WERI-Rb-1 (cell line): Measurements from ENCODE around the gene KRTAP6-1.

Source experiments
- DNase-seq: peaks from one replicate; pipeline ENCODE4 v3.0.0-alpha.2; 2020
- H3K27ac ChIP-seq: fragments of 250-450 bp; sonication (Bioruptor Pico); 2 replicates; pipeline ENCODE4 v1.5.1; 2020; ENCODE audit warnings: mild to moderate bottlenecking, moderate library complexity
- H3K27me3 ChIP-seq: fragments of 250-450 bp; sonication (Bioruptor Pico); 2 replicates; pipeline ENCODE4 v1.5.1; 2021; ENCODE audit warnings: mild to moderate bottlenecking, low read depth, moderate library complexity; ENCODE audit not compliant: insufficient read depth, severe bottlenecking
- H3K36me3 ChIP-seq: fragments of 250-450 bp; sonication (Bioruptor Pico); 2 replicates; pipeline ENCODE4 v1.5.1; 2020; ENCODE audit warnings: mild to moderate bottlenecking, moderate library complexity
- H3K4me3 ChIP-seq: 2 replicates; pipeline ENCODE4 v1.5.1; 2011; ENCODE audit warnings: low read depth, mild to moderate bottlenecking, control low read depth, low read length
- H3K9me3 ChIP-seq: fragments of 250-450 bp; sonication (Bioruptor Pico); 2 replicates; pipeline ENCODE4 v1.5.1; 2021; ENCODE audit warnings: mild to moderate bottlenecking, moderate library complexity; ENCODE audit not compliant: severe bottlenecking
- TF ChIP-seq, protein P1 (sequence below): IDR thresholded peaks from 2 replicates; pipeline ENCODE4 v1.5.1; 2011; ENCODE audit warnings: low read depth, mild to moderate bottlenecking, control low read depth, inconsistent platforms, low read length

The KRTAP6-1 gene, protein sequence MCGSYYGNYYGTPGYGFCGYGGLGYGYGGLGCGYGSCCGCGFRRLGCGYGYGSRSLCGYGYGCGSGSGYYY

DNA sequence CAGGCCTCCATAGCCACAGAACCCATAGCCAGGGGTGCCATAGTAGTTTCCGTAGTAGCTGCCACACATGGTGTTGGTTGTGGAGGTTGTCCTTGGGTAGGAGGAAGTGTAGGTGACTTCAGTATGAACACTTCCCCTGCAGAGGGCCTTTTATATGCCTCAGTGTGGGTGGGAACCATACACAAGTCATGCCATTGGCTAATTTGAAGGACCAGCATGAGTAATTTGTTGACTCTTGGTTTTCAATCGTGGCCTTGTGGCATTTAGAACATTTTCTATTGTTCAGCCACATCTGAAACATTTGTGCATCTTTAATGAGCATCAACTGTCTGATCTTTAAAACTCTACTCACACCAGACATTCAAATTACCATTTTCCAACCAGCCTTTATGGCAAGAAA is at the start of gene KRTAP6-1:
KRTAP6-1 (minus strand) TSS at position 95 of the 400 bp plus-strand sequence; CDS start at position 69, 26 bp downstream.
- H3K36me3 ChIP-seq, result no peaks in the 10 kb centered on the region
- H3K9me3 ChIP-seq, result no peaks in the 10 kb centered on the region
- no peak within 1 kb of the TSS for H3K27ac ChIP-seq
- TF ChIP-seq, protein P1, sequence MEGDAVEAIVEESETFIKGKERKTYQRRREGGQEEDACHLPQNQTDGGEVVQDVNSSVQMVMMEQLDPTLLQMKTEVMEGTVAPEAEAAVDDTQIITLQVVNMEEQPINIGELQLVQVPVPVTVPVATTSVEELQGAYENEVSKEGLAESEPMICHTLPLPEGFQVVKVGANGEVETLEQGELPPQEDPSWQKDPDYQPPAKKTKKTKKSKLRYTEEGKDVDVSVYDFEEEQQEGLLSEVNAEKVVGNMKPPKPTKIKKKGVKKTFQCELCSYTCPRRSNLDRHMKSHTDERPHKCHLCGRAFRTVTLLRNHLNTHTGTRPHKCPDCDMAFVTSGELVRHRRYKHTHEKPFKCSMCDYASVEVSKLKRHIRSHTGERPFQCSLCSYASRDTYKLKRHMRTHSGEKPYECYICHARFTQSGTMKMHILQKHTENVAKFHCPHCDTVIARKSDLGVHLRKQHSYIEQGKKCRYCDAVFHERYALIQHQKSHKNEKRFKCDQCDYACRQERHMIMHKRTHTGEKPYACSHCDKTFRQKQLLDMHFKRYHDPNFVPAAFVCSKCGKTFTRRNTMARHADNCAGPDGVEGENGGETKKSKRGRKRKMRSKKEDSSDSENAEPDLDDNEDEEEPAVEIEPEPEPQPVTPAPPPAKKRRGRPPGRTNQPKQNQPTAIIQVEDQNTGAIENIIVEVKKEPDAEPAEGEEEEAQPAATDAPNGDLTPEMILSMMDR, result no peak
- no peak for DNase-seq
- H3K4me3 ChIP-seq, result no peak within 1 kb of the TSS
- peaks cover 51% of the 10 kb centered on the region for H3K27me3 ChIP-seq

DNA sequence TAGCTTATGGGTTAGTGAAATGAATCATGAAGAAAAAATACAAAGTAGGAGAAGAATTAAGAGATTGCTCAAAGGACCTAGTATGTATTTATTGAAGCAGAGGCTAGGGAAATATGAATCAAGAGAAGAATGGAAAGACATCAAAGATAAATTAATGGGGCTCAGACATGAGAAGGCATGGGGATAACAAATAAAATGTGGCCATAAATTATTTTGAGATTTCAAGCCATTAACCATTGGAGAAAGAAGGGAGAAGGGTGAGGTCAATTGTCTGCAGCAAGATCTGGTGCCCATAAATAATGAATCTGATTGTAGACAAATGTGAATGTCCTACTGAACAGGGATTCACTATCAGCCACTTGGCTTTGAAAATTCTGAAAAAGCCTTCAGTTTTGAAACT is 39.2 kb upstream of the KRTAP6-1 start:
- Histone ChIP-seq H3K4me3 (no peak overlapping the region), H3K27me3 (peaks cover 53% of the 10 kb centered on the region), H3K9me3 (no peaks in the 10 kb centered on the region), H3K36me3 (no peaks in the 10 kb centered on the region), H3K27ac (no peak overlapping the region)
- DNase-seq, result no peak
- TF ChIP-seq, protein P1, result no peak

DNA sequence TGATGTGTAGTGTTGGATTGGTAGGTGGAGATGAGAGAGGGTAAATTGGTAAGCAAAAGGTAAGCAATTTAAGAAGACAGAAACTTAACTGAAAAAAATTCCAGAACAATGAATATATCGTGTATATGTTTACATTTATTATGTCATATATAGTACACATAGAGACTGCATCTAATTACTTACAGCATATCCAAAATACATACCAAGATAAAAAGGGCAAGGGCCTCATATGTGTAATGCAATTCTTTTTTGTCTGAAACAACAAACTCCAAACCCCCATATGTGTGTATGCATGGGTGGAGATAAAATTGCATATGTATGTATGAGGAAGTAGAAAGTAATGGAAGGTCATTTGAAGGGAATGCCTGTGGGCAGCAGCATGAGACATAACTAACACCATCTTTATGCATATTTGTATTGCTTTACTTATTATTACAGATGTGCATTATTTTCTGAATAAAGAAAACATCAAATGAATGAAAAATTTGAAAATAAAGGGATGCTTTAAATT is 33.2 kb upstream of the KRTAP6-1 start:
- Histone ChIP-seq H3K4me3 (no peak overlapping the region), H3K27ac (no peak overlapping the region), H3K36me3 (no peaks in the 10 kb centered on the region), H3K9me3 (no peaks in the 10 kb centered on the region), H3K27me3 (peaks cover 73% of the 10 kb centered on the region)
- no peak for DNase-seq
- TF ChIP-seq, protein P1, result no peak

DNA sequence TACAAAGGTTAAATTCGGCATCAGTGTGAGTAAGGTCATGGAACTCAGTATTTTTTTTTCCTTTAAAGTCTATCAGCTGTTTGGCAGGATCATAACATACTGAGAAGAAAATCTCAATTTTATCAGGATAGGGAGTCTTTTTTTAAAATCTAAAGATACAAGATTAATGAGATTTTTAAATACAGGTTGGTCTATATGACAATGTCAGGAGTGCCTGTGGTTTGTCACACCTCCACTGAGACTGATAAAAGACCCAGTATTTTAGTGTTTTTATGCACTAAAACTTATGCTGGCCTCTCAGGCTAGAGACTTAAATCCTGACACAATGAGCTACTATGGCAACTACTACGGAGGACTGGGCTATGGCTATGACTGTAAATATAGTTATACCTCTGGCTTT is 28.8 kb upstream of the KRTAP6-1 start, which contains the start of gene KRTAP20-3:
KRTAP20-3 (plus strand) TSS at position 301 of the 400 bp plus-strand sequence.
- Histone ChIP-seq H3K36me3 (no peaks in the 10 kb centered on the region), H3K9me3 (peaks cover 3% of the 10 kb centered on the region), H3K4me3 (no peak within 1 kb of the TSS), H3K27ac (no peak within 1 kb of the TSS), H3K27me3 (peaks cover 62% of the 10 kb centered on the region)
- TF ChIP-seq, protein P1, result no peak
- no peak for DNase-seq

DNA sequence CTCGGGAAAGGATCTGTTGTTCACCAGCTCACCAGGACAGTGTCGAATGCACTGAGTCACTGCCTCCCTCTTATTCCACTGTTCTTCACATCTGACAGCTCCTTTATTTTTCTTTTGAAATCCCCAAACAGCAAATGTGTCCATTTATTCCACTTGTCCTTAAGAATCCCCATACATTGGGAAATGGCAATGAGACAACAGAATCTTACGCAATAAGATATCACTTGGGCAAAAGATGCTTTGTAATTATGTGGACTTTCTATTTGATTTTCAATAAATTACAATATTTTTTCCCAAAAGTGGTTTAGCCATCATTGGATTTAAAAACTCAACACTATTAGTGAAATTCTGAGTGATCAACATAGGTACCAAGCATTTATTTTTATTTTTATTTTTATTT is 25.0 kb upstream of the KRTAP6-1 start:
- H3K36me3 ChIP-seq, result no peaks in the 10 kb centered on the region
- no peak overlapping the region for H3K27ac ChIP-seq
- peaks cover 63% of the 10 kb centered on the region for H3K27me3 ChIP-seq
- peaks cover 3% of the 10 kb centered on the region for H3K9me3 ChIP-seq
- no peak overlapping the region for H3K4me3 ChIP-seq
- no peak for DNase-seq
- TF ChIP-seq, protein P1, result no peak

DNA sequence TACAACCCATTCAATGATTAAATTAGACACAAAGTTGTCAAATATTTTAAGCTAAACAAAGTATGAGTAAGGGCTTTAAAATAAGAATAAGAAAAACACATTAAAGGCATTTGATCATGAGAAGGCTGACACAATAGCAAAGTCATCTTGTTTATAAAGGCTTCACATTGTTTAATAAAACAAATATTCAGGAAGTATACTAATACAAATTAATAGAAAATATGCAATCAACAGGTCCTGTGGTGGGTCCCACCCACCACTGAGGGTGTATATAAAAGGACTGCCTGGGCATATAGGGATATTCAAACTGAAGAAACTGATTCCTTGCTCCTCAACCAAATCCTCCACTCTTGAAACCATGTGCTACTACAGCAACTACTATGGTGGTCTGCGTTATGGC is 21.2 kb upstream of the KRTAP6-1 start, which contains the start of gene KRTAP20-2:
KRTAP20-2 (plus strand) TSS at position 301 of the 400 bp plus-strand sequence; CDS start at position 359, 58 bp downstream.
- DNase-seq, result no peak
- TF ChIP-seq, protein P1, result no peak
- Histone ChIP-seq H3K36me3 (no peaks in the 10 kb centered on the region), H3K4me3 (no peak within 1 kb of the TSS), H3K9me3 (peaks cover 3% of the 10 kb centered on the region), H3K27ac (no peak within 1 kb of the TSS), H3K27me3 (peaks cover 77% of the 10 kb centered on the region)
